GM12875 (cell line): ENCODE data around the gene KCNH2.

Experiments used
- H3K4me3 ChIP-seq: one replicate; pipeline ENCODE4 v1.5.1; 2011; ENCODE audit warnings: low read depth, low read length, control low read depth
- CTCF ChIP-seq: IDR thresholded peaks from 2 replicates; pipeline ENCODE4 v1.5.1; 2011; ENCODE audit warnings: low read depth, mild to moderate bottlenecking, control low read depth, inconsistent platforms, low read length, moderate library complexity, borderline replicate concordance; ENCODE audit not compliant: insufficient read depth

Gene KCNH2

DNA sequence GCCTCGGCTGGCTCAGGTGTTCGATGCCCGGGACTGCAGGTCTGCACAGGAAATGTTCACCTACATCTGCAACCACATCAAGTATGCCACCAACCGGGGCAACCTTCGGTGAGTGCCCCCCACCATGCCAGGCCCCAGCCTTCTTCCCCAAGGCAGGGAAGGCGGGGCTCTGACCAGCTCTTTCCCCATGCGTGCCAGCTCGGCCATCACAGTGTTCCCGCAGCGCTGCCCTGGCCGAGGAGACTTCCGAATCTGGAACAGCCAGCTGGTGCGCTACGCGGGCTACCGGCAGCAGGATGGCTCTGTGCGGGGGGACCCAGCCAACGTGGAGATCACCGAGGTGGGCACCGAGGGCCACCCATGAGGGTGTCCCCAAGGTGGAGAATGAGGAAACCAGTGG, 20.2 kb upstream of the KCNH2 start:
- no peak overlapping the region for H3K4me3 ChIP-seq
- no peak for TF ChIP-seq CTCF

DNA sequence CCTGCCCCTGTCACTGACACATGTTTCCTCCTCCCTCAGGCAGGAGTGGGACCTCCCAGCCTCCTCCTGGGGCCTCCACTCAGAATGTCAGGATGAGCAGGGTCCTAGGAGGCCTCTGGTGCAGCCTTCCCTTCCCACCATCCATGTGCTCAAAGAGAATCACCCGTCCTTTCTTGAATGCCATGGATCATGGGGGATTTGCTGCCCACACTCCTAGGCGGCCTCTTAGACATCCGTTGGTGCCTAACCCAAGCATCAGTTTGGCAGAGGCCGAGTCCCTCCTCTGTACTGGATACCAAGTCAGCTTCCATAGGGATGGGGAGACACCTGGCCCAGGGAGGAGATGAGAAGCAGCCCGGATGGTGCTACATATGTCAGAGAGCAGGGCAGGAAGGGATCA, 19.7 kb upstream of the KCNH2 start:
- H3K4me3 ChIP-seq, result no peak overlapping the region
- no peak for TF ChIP-seq CTCF

- TF ChIP-seq CTCF, result no peak
- H3K4me3 ChIP-seq, result no peak overlapping the region
Observed at GRCh38 chr7:150997075-150997511, 19.0 kb upstream of the KCNH2 start.

DNA sequence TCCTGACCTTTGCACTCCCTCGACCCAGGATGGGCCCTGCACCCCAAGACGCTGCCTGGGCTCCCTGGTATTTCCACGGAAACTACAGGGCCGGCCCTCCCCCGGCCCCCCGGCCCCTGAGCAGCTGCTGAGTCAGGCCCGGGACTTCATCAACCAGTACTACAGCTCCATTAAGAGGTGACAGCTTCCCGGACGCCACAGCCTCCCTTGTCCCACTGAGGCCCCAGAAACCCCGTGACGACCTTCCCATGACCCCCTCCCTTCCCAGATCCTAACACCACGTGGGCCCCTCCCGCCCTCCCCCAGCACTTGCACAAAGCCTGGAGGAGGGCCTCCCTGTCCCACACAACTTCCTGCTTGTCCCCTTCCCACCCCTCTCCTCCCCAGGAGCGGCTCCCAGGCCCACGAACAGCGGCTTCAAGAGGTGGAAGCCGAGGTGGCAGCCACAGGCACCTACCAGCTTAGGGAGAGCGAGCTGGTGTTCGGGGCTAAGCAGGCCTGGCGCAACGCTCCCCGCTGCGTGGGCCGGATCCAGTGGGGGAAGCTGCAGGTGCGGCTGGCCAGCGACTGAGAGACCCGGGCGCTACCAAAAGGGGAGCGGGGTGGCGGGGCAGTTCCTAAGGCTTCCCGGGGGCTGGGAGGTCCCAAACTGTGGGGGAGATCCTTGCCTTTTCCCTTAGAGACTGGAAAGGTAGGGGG, 18.4 kb upstream of the KCNH2 start:
- no peak for TF ChIP-seq CTCF
- no peak overlapping the region for H3K4me3 ChIP-seq

DNA sequence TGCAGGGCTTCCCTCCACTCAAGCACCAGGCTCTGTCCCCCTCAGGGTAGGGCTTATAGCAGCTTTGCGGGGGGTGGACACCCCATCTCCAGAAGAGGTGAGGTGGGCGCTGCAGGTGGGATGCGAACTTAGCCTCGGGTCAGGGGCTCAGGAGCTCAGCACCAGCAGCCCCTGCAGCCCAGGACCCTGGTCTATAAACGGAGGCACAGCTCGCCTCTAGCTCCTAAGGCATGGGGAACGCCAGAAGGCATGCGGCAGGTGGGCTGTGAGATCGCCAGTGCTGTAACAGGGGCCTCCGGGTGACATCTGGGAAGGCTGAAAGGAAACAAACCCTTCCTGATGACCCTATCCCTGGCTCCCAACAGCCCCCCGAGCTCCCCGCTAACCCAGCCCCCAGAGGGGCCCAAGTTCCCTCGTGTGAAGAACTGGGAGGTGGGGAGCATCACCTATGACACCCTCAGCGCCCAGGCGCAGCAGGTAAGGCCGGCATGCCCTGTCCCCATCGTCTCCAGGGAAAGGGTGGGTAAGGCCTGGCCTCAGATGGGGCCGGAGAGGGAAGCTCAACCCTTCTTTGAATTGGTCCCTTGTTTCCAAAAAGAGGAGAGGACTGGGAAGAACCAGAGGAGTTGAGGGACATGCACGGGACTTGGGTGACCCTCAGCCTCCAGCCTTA, 16.9 kb upstream of the KCNH2 start:
- no peak for TF ChIP-seq CTCF
- no peak overlapping the region for H3K4me3 ChIP-seq

DNA sequence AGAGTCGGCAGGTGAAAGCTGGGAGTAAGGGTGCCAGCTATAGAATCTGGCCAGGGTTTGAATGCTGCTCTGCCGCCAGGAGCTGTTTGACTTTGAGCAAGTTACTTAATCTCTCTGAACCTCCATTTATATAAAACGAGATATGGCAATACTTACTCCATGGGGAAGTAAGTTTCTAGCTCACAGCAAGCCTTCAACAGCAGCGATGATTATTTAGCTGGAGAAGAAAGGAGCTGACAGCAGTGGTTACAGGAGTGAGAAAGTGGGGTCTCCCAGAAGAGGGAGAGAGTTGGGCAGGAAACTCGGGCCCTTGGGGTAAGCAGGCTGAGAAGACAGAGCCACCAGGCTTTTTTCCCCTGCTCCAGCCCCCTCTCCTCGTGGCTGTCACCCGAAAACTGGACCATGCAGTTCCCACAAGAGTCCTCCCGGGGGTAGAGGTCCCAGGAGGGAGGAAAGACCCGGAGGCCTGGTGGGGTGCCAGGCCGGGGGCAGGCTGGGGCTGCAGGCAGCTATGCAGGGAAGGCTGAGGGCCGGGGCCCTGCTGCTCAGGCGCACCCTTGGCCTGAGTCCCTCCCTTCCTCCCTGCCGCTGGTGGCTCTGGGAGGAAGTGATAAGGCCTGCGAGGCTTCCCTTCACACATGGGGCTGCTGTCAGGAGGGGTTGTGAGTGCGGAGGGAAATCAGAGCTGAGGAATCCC, 16.2 kb upstream of the KCNH2 start:
- no peak for TF ChIP-seq CTCF
- H3K4me3 ChIP-seq, result no peak overlapping the region

GRCh38 chr7:150993511-150993910, 15.4 kb upstream of the KCNH2 start:
- H3K4me3 ChIP-seq, result no peak overlapping the region
- no peak for TF ChIP-seq CTCF
